ENCODE results near the gene DNAJC17. TPM values are rescaled to one million over a fixed set of nuclear protein-coding genes. Genes with fewer than 3 reads are reported as not detected.

Gene DNAJC17
- total RNA-seq, 1 donor from 2014 or later, result 15.5 TPM

DNA sequence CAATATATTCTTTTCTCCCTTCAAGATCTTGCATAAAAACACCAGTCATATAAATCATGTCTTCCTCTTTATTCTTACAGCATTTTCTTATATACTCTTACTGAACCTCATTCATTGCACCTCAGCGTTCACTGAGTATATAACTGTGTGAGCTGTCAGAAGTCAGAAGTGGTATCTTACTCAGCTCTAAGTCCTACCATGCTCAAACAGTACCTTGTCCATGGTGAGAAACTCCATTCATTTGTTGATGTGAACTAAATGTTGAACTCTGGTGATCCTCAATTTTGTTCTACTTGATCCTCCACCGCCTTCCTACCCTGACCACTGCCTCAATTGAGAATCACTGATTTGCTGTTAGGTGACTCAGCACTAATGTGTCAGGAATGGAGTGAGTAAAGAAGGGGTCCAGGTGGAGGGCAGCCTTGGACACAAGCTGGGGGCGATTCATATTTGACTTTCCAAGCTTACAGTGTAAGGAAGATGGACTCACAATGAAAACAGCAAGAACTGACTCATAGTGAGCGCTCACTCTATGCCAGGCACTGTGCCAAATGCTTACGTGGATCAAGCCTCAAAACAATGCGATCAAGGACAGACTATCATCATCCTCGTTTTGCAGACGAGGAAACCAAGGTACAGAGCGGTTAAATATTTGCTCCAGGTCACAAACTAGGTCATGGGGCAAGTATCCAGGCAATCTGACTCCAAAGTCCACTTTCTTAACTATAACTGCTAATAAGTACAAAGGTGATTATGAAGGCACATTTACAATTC lies 13.9 kb downstream of the DNAJC17 start:
- FAIRE-seq (no peak), DNase-seq (ENCODE audit: low spot score in 2 of 2) (no peak)

DNA sequence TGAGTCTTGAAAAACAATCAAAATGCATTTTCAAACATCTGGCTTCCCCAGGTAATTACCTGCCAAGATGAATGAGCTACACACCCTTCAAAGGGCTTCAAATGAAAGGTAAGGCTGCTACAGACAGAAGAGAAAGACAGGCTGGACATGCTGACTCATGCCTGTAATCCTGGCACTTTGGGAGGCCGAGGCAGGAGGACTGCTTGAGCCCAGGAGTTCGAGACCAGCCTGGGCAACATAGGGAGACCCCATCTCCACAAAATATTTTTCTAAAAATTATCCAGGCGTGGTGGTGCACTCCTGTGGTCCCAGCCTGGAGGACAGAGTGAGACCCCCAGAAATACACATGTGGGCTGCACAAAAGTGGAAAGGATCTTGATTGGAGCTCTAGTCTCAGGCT lies 14.9 kb downstream of the DNAJC17 start:
- DNase-seq (ENCODE audit: low spot score in 2 of 2), result no peak
- FAIRE-seq, result no peak

DNA sequence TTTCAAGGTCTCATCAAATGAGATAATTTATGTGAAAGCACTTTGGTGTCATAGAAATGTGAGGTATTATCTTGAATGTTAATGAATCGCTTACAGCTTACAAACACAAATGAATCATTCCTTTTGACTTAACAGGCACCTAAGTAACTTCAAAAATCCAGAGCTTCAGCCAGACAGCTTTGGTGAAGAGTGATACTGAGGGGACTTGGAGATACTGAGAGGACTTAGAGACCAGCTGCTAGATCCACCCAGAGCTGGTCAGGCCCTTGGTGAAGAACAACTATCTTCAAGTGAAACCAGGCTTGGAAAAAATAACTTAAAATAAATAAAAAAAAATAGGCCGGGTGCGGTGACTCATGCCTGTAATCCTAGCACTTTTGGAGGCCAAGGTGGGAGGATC lies 16.6 kb downstream of the DNAJC17 start:
- DNase-seq (ENCODE audit: low spot score in 2 of 2), result no peak
- FAIRE-seq, result no peak

DNA sequence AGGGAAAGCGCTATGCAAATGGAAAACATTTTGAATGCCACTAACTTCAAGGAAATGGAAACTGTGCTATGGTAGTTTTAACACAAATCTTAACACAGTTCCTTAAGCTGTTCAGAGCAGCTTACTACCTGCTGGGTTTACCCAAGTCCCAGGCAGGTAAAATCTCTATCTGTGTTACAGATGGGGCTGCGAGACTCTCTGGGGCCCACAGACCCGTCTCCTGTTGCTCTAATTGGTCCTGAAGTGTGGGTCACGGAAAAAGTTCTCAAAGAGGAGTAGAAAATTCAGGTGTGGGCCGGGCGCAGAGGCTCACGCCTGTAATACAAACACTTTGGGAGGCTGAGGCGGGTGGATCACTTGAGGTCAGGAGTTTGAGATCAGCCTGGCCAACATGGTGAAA lies 17.3 kb downstream of the DNAJC17 start:
- no peak for FAIRE-seq
- DNase-seq (ENCODE audit: low spot score in 2 of 2), result no peak

DNA sequence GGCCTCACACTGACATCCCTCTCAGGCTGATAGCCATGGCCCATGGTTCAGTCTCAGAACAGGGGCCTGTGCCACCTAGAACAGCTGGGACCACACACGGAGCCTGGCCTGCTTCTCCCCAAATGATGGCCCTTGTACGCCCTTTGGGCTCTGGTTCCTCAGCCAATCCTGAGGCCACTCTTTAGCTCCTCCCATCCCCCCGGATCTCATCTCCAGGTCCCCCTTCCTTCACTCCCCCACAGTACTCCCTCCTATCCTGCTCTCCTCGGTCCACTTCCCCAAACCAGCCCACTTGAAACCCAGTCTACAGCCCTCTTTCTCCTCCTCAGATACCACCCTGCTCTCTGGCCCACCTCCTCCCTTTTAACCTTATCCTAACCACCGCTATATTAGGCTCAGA lies 18.2 kb downstream of the DNAJC17 start:
- FAIRE-seq, result no peak

DNA sequence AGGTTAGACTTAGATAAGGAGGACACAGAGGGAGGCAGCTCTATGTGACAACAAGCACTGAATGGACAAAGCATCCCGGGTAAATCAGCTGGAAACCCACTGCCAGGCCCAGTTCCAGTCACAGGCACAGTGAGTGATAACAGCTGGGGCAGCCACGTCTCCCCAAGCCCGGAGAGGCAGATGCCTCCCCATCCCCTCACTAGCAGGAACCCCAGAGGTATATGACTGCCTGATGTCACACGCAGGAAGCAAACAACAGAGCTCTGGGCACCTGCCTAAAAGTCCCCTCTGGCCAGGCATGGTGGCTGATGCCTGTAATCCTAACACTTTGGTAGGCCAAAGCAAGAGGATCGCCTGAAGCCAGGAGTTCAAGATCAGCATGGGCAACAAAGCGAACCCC lies 19.3 kb downstream of the DNAJC17 start:
- FAIRE-seq (no peak), DNase-seq (ENCODE audit: low spot score in 2 of 2) (no peak)

More for the DNA sequence above, 18.2 kb downstream of the DNAJC17 start:
- DNase-seq (ENCODE audit: low spot score in 2 of 2), result no peak

DNA sequence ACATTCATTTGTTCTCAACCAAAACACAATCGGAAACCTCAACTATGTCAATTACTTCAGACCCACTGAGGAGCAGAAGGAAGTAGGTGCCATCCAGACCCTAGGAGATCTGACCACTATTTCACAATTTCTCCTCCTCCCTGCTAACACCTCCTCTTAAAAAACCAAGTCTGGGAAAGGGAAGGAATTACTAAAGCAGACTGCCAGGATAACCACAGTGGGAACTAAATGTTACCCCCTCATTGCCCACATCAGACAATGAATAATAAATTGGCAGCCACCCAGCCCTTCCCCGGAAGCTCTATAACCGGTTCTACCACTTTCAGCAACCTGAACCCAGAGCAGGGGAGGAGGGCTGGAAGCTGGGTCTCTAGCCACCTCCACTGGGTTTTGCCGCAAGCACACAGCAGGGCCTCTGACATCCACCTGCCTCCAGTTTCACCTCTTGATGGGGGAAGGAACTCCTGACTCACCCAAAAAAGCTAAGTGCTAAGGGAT lies 19.9 kb downstream of the DNAJC17 start:
- FAIRE-seq (no peak), DNase-seq (ENCODE audit: low spot score in 2 of 2) (no peak)

DNA sequence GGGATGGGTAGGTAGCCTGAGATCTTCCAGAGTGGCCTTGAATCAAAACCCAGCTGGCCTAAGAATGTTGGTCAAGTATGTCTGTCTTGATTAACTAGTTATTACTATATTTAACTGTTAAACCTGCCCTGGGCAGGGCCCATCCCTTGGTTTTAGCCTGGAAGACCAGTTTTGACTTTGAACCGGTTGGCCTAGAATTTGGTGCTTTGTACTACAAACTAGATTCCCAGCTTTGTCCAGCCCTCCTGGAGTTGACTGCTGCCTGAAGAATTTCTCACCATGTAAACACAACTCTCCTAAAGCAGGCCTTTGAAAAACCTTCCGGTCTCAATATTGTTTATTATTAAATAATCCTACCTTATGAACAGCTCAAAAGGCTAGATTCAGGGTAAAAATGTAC lies 21.5 kb downstream of the DNAJC17 start:
- FAIRE-seq (no peak), DNase-seq (ENCODE audit: low spot score in 2 of 2) (no peak)

DNA sequence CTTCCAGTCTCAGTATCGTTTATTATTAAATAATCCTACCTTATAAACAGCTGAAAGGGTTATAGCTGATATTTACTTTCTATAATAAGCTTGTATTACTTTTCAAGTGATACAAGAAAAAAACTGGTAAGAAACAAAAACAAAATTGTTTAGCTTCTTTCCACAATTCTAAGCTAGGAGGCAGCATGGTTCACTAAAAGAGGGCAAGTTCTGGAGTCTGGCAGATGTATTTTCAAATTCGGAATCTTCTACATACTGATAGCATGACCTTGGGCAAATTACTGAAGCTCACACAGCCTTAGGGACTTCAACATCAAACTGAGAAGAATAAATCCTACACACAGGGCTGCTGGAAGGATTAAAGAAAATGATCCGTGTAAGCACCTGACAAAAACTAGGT lies 22.1 kb downstream of the DNAJC17 start:
- FAIRE-seq, result no peak
- DNase-seq (ENCODE audit: low spot score in 2 of 2), result no peak

DNA sequence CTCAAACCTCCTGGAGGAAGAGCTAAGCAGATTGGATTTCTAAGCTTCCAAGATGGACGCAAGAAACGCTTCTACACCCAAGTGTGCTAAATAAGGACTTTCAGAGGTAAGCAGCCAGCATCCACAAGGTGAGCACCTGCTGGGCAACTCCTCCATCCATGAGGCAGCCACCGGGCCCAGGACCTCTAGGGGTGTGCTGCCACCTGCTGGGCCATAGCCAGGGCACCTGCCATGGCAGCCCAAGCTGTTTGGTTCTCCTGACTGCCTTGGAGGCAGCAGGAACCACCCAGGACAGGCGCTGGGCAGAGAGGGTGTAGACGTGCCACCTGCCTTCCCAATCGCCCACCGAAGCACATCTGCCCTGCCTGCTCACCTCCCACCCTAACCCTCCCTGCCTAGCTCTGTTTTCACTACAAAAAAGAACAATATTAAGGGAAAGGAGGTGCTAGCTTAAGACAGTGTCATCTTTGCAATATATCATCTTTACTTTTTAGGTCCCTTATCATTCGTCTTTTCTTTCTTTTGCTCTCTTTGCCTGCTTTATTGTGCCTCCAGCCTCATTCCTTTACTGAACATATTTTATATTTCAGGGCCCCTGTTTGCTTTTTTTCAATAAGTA lies 24.6 kb downstream of the DNAJC17 start:
- no peak for DNase-seq (ENCODE audit: low spot score in 2 of 2)
- no peak for FAIRE-seq

DNA sequence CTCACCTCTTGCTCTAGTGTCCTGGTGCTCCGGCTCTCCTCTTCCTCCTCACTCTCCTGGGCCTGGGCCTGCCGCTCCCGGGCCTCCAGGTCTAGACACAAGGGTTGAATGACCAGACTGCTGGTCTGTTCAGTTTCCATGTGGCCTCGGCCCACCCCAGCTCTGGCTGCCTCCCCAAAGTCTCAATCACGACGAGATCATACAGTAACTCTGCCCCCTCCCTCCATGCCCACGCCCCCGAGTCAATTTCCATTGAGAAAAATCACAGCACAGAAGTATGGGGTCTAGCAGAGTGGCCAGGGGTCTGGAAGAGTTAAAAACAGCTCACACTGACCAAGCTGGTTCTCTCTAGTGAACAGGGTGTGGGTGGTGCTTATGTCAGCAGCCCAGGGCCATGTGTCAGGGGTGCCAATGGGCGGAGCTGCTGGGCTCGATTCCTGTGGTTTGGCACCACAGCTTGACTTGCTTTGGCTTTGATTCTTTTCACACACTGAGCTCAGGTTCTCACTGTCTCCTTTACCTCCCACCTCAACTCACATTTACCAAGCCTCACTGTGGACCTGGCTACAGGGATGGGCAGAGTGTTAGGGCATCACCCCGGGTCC lies 30.6 kb downstream of the DNAJC17 start:
- DNase-seq (ENCODE audit: low spot score in 2 of 2) (no peak), FAIRE-seq (no peak)

DNA sequence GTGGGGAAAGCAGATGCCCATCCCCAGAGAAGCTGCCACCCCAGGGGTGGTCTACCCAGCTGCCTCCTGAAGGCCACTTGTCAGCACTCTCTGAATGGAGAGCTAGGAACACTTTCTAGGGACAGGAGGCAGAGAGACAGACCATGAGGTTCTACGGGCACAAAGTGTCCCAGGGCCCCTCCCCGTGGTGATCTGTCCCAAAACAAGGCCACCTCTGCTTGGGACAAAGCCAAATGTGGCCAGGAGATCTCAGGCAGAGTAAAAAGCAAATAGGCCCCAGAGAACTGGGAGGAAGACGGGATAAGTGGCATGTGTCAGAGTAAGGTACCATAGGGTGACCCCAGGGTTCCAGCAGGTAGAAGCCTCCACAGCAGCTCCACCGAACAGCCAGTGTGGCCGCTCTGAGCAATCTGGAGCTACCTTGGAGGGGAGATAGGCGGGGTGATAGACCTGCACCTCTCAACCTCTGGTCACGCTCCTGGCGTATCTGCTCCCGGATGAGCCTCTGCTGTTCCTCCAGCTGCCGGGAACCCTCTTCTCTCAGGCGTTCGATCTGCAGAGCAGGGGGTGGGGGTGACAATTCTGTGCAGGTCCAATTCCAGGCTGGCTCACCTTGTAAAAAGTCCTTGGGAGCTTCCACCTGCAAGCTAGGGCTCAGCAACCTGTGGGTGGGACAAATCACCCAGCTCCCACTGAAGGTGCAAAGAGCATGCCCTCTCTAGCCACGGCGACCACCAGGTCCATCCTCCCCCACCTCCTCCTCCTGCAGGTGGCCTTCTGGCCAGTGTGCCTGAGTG lies 31.3 kb downstream of the DNAJC17 start:
- no peak for FAIRE-seq
- no peak for DNase-seq (ENCODE audit: low spot score in 2 of 2)

DNA sequence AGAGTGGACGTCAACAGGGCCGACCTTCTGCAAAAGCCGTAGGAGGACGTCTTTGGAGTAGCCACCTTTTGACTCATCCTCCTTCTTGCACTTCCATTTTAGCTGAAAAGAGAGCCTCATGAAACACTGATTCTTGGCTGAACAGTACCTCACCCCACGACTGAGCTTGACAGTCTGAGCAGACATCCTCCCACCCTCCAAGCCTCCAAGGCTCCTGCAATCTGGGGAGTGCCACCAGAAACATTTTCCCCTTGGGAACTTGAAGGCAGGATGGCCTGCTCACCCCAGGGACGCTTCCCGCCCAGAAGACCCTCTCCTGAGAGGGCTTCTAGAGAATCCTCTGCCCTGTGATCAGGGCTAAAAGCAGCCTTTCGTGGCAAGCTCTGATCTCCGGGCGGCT lies 32.3 kb downstream of the DNAJC17 start:
- FAIRE-seq (no peak), DNase-seq (ENCODE audit: low spot score in 2 of 2) (no peak)

DNA sequence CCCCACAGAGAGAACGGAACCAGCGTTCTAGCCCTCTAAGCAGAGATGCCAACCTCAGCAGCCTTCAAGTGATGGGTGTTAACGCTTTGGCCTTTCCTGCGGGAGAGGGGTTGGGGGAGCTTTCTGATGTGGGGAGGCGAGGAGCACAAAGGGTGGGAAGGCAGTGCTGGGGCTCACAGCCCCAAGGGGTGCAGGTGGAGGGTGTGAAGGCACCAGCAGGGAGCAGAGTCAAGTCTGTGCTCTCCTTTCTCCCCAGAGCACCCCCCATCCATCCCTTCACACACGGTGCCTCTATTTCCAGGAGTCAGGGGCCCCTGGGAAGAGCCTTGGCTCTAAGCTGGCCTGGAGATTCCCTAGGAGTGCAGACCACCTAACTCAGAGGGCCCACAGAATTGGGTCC lies 33.4 kb downstream of the DNAJC17 start:
- FAIRE-seq (no peak), DNase-seq (ENCODE audit: low spot score in 2 of 2) (no peak)

DNA sequence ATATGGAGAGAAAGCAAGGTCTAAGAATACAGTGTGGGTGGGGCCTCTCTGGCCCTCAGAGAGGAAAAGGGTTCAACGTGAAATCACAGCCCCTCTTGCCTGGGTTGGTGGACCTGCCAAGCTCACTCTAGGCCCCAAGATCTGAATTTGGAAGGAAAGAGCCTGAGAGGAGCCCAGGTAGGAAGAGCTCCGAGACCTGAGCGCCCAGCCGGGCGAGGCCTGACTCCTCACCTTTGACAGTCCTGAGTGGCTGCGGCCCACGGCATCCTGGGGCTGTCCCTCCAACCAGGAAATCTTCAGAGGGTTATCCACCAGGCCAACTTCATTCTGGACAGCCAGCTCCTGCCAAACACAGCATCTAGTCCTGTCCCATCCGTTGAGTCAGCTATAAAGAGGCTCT lies 33.8 kb downstream of the DNAJC17 start:
- FAIRE-seq (no peak), DNase-seq (ENCODE audit: low spot score in 2 of 2) (no peak)

DNA sequence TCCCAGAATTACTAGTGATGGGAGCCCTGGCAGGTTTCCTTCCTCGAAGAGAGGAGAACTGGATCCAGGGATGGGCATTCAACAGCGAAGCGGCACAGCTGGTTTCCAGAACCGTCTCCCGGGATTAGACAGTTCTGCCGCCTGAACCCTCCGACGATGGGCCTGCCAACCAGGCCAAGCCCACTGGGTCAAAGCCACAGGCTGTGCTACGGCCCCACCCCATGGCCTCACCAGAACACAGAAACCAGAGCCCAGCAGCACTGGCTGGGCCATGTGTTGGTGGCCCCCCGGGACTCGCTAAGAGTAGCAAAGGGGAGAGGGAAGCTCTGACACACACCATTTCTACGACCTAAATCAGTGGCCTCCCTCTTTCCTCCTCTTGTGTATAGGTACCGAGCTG lies 35.3 kb downstream of the DNAJC17 start:
- DNase-seq (ENCODE audit: low spot score in 2 of 2) (no peak), FAIRE-seq (no peak)

DNA sequence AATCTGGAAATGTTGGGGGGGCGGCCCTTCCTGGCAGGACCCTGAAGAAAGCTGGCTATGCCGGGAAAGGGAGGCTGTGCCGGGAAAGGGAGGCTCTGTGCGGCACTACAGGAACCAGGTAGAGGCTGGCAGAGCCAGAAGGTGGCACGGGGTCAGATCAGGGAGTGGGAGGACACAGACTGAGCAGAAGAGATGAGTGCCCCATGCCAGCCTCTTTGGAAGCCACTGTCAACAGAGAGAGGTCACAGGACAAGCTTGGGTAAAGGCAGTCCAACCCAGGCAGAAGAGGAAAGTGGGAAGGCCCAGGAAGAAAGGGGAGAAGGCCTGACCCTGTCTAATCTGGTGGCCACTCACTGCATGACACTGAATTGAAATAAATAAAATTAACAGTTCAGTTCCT lies 36.0 kb downstream of the DNAJC17 start:
- FAIRE-seq, result no peak
- no peak for DNase-seq (ENCODE audit: low spot score in 2 of 2)

DNA sequence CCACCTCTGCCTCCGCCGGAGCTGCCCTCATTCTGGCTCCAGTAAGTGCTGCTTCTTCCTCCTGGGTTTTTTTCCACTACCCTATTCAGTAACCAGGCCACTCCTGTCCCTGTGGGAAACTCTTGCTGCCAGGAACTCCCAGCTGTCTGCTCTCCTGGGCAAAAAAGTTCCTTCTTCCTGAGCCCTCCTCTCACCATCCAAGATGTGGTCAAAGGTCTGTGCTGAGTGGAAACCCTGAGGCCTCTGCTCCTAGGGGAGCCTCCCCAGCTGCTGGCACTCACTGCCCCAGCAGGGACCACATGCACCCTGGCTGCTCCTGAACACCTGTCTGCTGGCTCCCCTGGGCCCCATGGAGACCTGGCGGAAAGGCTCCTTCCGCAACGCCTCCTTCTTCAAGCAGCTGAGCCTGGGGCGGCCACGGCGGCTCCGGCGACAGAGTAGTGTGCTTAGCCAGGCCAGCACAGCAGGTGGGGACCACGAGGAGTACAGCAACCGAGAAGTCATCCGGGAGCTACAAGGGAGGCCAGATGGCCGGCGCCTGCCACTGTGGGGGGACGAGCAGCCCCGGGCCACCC lies 37.0 kb downstream of the DNAJC17 start:
- DNase-seq (ENCODE audit: low spot score in 2 of 2) (no peak), FAIRE-seq (no peak)

DNA sequence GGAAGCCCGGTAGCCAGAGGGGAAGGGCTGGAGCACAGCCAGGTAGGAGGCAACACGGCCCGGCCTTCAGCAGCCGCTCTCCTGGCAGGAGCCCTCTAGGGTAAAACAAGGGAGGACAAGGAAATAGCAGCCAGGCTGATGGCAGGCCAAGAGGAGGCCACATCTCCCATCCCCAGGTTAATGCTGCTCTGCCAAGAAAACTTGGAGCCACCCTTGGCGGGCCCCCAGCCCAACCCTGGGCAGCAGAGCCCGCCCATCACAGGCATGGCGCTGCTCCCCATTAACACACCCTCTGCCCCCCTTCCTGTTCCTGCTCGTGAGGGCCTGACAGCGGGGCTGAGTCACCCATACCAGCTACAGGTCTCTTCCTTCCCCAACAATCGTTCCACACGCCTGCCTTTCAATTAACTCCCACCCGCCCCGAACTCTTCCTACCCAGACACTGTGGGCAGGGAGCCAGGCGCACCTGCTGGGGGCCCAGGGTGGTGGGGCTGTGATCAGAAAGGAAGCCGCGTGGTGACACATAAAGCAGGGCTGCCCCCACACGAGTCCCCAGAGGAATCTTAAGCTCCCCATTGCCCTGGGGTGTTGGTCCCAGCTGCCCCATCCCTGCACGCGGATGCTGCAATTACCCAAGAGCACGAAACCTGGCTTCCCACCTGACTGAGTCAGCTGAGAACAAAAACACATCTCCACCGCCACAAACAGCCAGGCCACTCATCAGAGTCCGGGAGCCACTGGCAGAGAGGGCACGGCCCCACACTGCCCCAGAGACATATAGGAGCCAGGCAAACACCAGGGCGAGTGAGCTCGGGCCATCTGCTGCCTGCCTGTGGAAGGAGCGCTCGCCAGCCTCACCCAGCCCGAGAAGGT lies 37.8 kb downstream of the DNAJC17 start, which contains the start of gene C15orf62:
C15orf62 (plus strand) TSS at position 707 of the 873 bp plus-strand sequence. CDS start 516 bp downstream, outside the sequence.
- FAIRE-seq, result no peak
- DNase-seq (ENCODE audit: low spot score in 2 of 2), result no peak

All from frontal cortex (tissue), 4 donors.